GM21528 (cell line): ENCODE measurements around the gene URB1.
"Not testable (repeated sequence)": the region's sequence is repeated elsewhere in the genome, so short reads cannot be mapped to it uniquely, and the experiment has no call there.

Source experiments
- ATAC-seq: cut with Tn5 transposase; IDR thresholded peaks from one replicate; pipeline ENCODE4 v1.9.1; 2021; ENCODE audit warnings: mild to moderate bottlenecking, moderate library complexity; ENCODE audit not compliant: unreplicated experiment, low FRiP score

The URB1 gene

GRCh38 chr21:32372755-32373154 is 20.1 kb downstream of the URB1 start:
- ATAC-seq, result no peak

GRCh38 chr21:32371913-32372314 is 20.9 kb downstream of the URB1 start:
- ATAC-seq, result no peak

DNA sequence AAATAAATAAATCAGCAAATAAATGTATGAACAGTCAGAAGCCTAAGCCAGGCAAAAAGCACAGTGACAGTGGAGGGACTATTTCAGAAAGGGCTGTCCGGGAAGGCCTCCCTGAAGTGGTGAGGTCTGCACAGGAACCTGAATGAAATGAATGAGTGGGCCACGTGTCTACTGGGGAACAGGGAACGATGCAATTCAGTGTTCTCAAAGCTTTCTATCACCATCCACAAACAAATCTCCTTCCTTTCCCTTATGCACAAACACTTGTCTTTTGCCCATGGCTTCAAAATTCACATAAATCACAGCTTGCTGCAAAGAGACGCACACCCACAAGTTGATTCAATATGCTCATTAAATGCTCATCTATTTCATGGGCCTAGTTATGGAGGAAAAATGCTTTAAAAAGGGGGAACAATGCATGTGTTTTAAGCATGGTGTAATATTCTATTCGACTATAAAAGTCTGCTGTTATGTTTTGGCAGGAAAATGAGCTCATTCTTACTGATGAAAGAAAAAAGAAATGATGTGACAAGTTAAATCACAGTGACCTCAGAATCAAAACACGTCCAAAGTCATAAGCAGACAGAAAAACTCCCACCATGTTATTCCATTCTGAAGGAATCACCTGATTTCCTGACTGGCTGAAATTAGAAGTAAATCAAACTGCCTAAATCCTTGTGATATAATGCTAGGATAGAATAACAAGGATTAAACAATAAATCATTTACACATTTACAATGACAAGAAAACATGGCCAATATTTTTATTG is 21.6 kb downstream of the URB1 start:
- ATAC-seq, result no peak

GRCh38 chr21:32368961-32369360 is 23.9 kb downstream of the URB1 start:
- ATAC-seq, result not testable (repeated sequence)

GRCh38 chr21:32368386-32368785 is 24.4 kb downstream of the URB1 start:
- ATAC-seq, result no peak

- no peak for ATAC-seq
These were observed 25.7 kb downstream of the URB1 start for GRCh38 chr21:32367158-32367557.

DNA sequence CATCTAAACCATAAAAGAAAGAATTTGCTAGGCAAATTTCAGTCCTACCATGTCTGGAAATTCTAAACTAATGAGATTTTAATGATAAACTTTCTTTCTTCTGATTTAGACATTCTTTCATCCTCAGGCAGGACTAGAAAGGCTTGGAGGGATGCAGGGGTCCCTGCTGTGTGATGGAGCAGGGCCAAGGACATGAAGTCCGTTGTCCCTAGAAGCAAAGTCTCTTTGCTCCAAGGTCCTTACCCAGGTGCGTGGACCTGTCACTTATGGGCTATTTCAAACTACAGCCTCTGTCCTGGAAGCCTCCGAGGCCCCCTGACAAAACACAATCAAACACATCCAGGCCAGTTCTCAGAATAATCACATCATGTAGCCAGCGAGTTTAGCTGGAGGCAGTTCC is 26.6 kb downstream of the URB1 start:
- ATAC-seq, result no peak

- ATAC-seq, result no peak
These were observed 28.0 kb downstream of the URB1 start for GRCh38 chr21:32364796-32365195.

GRCh38 chr21:32364387-32364786 is 28.4 kb downstream of the URB1 start:
- ATAC-seq, result no peak

GRCh38 chr21:32360401-32360975 is 32.3 kb downstream of the URB1 start:
- ATAC-seq, result no peak

GRCh38 chr21:32359719-32360260 is 33.0 kb downstream of the URB1 start:
- no peak for ATAC-seq

DNA sequence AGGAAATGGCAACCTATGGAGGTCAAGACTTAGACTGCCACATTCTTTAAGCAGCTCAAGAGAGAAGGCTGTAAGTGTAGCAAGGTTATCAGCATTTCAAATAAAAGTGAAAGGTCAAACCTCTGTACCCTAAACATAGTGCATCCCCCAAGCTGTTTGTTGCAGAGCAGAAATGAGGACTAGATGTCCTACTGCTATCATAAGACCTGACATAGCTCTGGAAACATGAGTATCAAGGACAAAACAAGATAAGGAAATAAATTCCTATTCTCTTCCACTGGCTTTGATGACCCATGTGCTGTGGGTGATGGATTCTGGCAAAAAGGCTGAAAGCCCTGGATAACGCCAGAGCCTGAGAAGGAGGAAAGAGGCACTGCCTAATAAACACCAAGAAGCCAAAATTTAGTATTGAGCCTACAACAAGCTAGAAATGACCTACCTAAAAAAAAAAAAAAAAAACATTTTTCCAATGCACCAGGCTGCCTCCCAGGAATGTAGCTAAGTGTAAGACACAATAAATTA is 35.9 kb downstream of the URB1 start:
- no peak for ATAC-seq

DNA sequence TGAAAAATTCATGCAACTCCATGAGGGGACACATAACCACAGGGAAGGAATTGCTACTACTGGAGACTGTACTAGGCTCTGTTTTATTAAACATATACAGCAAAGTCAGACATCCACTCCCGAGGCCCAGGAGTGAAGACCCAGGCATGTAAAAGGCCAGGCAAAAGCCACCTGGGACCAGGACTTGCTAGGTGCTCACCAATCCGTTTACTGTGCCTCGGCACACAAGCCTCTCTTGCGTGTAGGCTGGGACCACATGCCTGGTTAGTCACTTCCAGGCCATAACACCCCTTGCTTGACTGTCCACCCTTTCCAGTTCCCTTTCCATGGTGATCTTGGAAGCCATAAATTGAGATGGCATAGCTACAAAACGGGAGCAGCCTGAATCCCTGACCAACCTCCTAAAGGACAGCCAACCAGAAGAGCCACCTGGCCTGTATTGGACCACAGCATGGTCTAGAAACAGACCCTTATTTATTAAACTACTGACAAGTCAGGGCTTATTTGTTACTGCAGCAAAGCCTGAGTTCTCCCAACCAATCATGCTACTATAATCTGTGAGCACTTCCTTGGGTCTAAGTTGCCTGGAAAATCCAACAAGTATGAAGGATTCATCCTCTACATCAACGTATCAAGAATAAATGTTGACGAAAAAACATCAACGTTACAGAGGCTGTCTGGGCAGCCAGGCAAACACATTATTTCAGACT is 39.7 kb downstream of the URB1 start:
- no peak for ATAC-seq

- ATAC-seq, result no peak
These were observed 40.3 kb downstream of the URB1 start for GRCh38 chr21:32352526-32352925.

DNA sequence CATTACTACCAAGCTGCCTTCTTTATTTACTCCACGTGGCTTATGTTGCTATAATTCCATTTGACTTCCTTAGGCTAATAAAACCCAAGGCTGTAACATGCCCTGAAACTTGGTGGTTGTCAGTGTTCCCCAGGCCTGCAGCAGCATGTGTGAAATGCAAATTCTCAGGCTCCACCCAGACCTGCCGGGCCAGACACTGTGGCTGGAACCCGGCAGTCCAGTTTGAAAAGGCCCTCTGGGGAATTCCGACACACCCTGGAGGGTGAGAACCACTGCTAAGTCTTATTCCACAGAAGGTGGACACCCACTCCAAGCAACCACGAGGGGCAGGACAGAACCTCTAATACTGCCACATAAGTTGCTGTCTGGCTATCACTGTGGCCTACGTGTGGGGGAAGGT is 41.4 kb downstream of the URB1 start:
- ATAC-seq, result no peak

DNA sequence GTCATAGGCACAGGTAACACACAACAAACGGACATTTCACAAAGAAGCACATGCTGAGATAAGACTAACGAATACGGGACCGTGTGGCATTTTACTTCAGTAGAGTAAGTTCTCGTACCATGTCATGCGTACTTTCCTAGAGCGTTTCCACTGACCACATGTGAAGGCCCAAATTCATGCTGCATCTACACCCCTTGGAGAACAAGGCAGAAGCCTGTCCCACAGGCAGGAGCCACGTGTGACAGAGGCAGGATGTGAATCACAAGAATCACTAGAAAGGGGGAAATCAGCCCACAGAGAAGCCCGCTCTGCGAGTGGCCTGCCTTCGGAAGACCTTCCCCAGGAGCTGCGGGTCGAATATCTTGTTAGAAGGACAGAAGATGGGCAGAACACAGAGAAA is 41.8 kb downstream of the URB1 start:
- ATAC-seq, result no peak

GRCh38 chr21:32350211-32350980 is 42.4 kb downstream of the URB1 start:
- ATAC-seq, result no peak

DNA sequence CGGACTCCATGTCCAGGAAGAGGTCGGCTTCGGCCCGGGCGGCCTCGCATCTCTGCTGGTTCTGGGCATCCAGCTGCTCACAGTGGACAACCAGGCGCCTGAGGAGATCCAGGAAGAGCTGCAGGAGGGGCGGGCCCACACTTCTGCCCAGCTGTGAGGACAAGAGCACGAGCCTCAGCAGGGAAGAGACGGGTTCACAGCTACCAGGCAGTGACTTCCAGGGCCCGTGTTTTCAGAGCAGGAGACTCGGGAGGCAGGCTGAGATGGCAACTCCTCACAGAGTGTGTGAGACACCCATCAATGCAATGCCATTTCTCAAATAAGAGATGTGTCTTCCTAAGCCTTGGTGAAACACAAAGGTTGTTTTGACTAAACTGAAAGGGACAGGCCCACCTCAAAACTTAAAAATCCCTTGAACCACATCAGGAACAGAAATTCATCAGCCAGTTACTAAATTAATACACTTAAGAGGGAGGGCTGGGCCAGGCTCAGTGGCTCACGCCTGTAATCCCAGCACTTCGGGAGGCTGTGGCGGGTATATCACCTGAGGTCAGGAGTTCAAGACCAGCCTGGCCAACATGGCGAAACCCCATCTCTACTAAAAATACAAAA is 43.4 kb downstream of the URB1 start:
- no peak for ATAC-seq

DNA sequence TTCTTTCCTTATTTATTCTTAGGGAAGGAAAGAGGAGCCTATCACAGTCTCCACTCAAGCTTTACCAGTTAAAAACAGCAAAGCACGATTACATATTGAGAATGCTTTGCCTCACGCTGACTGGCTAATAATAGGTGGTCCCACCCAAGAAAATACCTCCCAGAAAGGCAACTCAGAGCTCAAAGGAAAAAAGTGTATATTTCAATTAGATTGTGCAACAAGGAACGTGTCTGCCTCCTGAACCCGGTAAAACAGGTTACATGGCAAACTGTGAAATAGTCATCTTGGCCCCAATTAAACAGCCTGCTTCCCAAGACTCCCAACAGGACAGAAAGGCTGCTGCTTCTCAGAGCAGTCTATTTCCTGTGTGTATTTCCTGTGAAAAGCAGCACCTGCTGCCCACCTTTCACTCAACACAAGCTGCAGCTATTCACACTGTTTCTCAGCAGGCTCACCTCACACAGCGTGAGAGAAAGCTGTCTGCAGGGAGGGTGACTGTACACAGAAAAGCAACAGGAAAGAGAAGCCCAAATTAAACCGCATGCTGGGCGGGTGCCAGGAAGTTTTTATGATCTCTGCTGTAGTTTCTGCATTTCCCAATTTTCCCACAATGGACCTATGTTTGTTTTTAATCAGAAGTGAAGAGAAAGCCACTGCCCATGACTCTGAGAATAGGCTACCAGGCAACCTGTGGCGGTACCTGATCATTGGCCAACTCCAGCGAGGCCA is 44.0 kb downstream of the URB1 start:
- no peak for ATAC-seq
